ENCODE measurements around the gene DHRS9. TPM values are rescaled to one million over a fixed set of nuclear protein-coding genes. Genes with fewer than 3 reads are reported as not detected.
"Not testable (repeated sequence)": the region's sequence is repeated elsewhere in the genome, so short reads cannot be mapped to it uniquely, and the experiment has no call there.

DHRS9 gene
- polyA plus RNA-seq (2013, experiment 1 of 2; ENCODE audit: insufficient read length), result not detected
- not detected for polyA plus RNA-seq (2013, experiment 2 of 2; ENCODE audit: insufficient read length)

GRCh38 chr2:169069341-169069740 lies at the start of gene DHRS9:
Gene DHRS9, plus strand, starts transcription at chr2:169069563. Its CDS starts 12,019 bp downstream, at chr2:169081582.
- peak; percentile 5 for DNase-seq

GRCh38 chr2:169023161-169023560 lies 46.2 kb upstream of the DHRS9 start:
- no peak for DNase-seq

GRCh38 chr2:169026056-169026455 lies 43.3 kb upstream of the DHRS9 start:
- no peak for DNase-seq

DNA sequence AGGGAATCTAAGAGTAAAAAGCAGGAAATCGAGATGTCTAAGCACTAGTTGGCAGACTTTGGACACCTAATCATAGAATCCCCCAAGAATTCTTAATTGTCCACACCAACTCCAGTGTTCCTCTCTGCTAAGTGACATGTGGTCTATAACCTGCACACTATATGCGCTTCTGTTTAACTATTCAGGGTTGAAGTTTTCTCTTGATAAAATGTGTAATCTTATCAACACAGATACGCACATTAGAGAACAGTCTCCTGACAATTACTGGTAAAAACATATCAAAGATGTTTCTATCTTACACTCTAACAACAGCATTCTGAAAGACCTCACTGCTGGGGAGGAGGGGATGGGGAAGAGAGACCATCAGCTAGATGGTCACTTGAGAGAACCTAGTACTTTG lies 42.1 kb upstream of the DHRS9 start:
- no peak for DNase-seq

GRCh38 chr2:169029341-169029740 lies 40.0 kb upstream of the DHRS9 start:
- DNase-seq, result no peak

- no peak for DNase-seq
Observed at GRCh38 chr2:169031202-169031601, 38.2 kb upstream of the DHRS9 start, which contains the start of gene ABCB11. Gene ABCB11, minus strand, starts transcription at chr2:169031324. Its CDS starts 13,199 bp downstream, at chr2:169018125.

DNA sequence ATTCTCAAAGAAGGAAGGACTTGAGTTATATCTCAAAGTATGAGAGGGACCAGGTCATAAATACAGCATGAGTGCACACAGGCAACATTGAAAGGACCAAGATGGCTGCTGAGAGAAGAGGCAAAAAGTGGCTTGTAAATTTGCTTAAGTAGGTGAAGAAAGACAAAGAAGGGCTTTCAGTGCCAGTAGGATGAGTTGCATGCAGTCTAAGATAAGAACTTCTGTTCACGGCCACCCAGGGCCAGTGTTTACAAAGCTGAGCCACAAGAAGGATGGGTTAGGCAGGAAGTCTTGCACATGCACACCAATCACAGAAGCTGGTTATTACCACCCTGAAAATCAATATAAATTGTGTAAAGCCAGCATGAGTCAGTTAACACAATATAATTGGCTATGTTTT lies 35.1 kb upstream of the DHRS9 start:
- DNase-seq, result no peak

DNA sequence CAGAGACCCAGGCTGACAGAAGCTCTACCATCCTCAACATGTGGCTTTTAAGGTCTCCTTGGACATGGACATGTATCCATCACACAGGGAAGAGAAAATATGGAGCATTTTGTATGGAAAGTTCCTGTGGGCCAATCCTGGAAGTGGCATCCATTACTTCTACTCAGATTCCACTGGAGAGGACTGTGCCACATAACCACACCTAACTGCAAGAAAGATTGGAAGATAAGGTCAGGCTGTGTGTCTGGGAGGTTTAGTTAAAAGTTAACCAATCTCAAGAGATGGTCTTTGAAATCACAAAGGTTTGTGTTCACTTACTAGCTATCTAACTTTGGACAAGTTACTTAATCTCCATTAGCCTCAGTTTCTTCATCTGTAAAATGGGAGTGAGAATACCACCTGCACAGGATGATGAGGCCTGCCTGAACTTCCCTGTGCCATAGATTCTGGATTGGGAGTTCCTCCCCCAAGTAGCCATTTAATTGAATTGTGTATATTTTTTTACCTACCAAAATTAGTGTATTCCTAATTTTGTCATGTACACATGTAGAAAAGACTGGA lies 34.3 kb upstream of the DHRS9 start:
- no peak for DNase-seq

GRCh38 chr2:169035887-169036286 lies 33.5 kb upstream of the DHRS9 start:
- no peak for DNase-seq

- DNase-seq, result no peak
Observed at GRCh38 chr2:169036736-169037440, 32.5 kb upstream of the DHRS9 start.

DNA sequence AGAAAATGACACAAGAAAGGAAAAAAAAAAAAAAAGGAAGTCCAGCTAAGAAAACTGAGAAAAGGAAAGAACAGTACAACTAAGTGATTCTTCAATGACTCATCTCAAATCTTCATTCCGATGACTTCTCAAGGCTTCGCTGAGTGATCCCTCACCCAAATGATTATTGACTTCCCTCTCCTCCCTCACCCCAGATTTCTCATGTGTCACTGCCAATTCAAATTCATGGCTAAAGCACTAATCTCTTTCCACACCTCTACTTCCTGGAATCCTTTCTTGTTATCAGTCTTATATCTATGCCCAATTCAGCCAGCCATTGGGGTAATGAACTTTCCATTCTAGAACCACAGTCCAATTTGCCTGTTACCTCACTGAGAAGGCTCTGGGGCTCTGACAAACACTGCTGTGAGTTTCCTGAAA lies 31.0 kb upstream of the DHRS9 start:
- peak; percentile 27 for DNase-seq

DNA sequence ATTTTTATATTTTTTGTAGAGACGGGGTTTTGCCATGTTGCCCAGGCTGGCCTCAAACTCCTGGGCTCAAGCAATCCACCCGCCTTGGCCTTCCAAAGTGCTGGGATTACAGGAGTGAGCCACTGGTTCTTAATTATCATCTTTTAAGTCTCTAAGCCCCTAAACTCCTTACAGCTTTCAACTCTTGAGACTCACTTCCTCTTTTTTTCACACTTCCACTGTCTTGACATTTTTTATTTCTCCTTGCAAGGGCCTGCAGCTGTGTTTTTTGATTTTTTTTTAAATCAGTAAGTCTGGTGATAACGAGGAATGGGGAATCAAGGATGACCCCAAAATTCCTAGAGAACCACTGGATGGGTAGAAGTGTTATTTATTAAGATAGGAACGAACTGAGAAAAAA lies 29.7 kb upstream of the DHRS9 start:
- DNase-seq, result no peak

- DNase-seq, result no peak
Observed at GRCh38 chr2:169041594-169041993, 27.8 kb upstream of the DHRS9 start.

- no peak for DNase-seq
Observed at GRCh38 chr2:169042856-169043255, 26.5 kb upstream of the DHRS9 start.

DNA sequence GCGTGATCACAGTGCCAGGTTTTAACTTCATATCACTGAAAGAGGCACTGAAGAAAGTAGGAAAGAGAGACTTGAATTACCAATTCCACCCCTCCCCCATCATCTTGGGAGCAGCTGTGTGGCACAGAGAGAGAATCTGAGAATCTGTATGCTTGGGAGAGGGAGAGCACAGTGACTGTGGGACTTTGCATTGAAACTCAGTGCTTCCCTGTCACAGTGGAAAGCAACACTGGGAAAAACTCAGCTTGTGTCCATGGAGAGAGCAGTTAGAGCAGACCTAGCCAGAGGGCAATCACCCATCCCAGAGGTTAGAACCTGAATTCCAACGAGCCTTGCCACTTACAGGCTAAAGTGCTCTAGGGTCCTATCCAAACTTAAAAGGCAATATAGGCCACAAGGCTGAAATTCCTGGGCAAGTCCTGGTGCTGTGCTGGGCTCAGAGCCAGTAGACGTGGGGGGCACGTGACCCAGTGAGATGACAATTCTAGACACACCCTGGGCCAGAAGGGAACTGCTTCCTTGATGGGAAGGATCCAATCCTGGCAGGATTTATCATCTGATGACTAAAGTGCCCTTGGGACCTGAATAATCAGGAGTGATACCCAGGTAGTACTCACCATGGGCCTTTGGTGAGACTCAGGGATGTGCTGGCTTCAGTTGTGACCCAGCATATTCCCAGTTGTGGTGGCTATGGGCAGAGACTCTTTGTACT lies 22.8 kb upstream of the DHRS9 start:
- DNase-seq, result no peak

GRCh38 chr2:169047256-169048250 lies 21.8 kb upstream of the DHRS9 start:
- no peak for DNase-seq

DNA sequence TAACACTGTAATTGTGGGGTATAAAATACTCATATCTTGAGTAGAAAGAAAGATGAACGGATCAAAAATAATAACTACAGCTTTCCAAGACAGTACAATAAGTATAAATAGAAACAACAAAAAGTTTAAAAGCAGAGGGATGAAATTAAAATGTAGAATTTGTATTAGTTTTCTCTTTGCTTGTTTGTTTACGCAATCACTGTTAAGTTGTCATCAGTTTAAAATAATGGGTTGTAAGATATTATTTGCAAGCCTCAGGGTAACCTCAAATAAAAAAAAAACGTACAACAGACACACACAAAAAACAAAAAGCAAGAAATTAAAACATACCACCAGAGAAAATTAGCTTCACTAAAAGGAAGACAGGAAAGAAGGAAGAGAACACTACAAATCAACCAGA lies 20.2 kb upstream of the DHRS9 start:
- DNase-seq, result no peak

- no peak for DNase-seq
Observed at GRCh38 chr2:169050476-169051240, 18.7 kb upstream of the DHRS9 start.

- DNase-seq, result not testable (repeated sequence)
Observed at GRCh38 chr2:169054575-169054974, 14.8 kb upstream of the DHRS9 start.

DNA sequence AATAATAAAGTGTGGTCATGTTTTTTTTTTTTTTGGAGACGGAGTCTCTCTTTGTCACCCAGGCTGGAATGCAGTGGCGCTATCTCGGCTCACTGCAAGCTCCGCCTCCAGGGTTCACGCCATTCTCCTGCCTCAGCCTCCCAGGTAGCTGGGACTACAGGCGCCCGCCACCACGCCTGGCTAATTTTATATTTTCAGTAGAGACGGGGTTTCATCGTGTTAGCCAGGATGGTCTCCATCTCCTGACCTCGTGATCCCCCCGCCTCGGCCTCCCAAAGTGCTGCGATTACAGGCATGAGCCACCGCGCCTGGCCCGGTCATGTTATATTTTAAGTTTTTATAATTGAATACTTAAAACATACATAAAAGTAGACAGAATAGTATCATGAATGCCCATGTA lies 5.2 kb upstream of the DHRS9 start:
- not testable (repeated sequence) for DNase-seq

GRCh38 chr2:169065422-169065821 lies 3.9 kb upstream of the DHRS9 start:
- no peak for DNase-seq
